Peyer's patch (tissue), 4 donors: ENCODE data around the gene VENTX. TPM values are rescaled to one million over a fixed set of nuclear protein-coding genes. Genes with fewer than 3 reads are reported as not detected.

ENCODE experiments used
- DNase-seq, 3 donors: peaks; one replicate each; pipeline ENCODE4 v3.0.0-alpha.2; 2017 to 2019
- H3K27ac ChIP-seq, 4 donors: fragments of 200-600 bp; sonication (generic); one replicate each; pipeline ENCODE4 v1.5.1; 2016 to 2019
- H3K27me3 ChIP-seq, 2 donors: fragments of 200-600 bp; sonication (generic); one replicate each; pipeline ENCODE4 v1.5.1; 2019
- H3K36me3 ChIP-seq, 3 donors: fragments of 200-600 bp; sonication (generic); one replicate each; pipeline ENCODE4 v1.5.1; 2016 to 2019
- H3K4me1 ChIP-seq, 4 donors: fragments of 200-600 bp; sonication (generic); one replicate each; pipeline ENCODE4 v1.5.1; 2016 to 2019
- H3K4me3 ChIP-seq, 4 donors: fragments of 200-600 bp; sonication (generic); 1 replicate in 3 of 4; 2 replicates in 1 of 4; pipeline ENCODE4 v1.5.1; 2016 to 2019; ENCODE audit warnings: mild to moderate bottlenecking in 1 of 4
- H3K9me3 ChIP-seq, 4 donors: fragments of 200-600 bp; sonication (generic); one replicate each; pipeline ENCODE4 v1.5.1; 2016 to 2019; ENCODE audit warnings: mild to moderate bottlenecking in 1 of 4
- CTCF ChIP-seq, 6 experiments: fragments of 450-650 bp in 4 of 6; fragments of 200-600 bp in 2 of 6; sonication (generic) in 1 of 6; IDR thresholded peaks; one replicate each; pipeline ENCODE4 v1.5.1; 2017 to 2019; ENCODE audit warnings: antibody characterized with exemption in 6 of 6, mild to moderate bottlenecking in 3 of 6, moderate library complexity in 1 of 6
- POLR2A ChIP-seq, 2 donors: fragments of 450-650 bp; IDR thresholded peaks; one replicate each; pipeline ENCODE4 v1.5.1; 2017; ENCODE audit warnings: antibody characterized with exemption in 2 of 2, mild to moderate bottlenecking in 2 of 2, moderate library complexity in 2 of 2
- total RNA-seq, 4 donors: library from RNA; depleted of rRNA; stranded (reverse); fragments of >200 nt; gene quantifications; one replicate each; pipeline ENCODE4 v1.1.0, GENCODE V29; 2016

The VENTX gene
- total RNA-seq, 4 donors from 2014 or later = 0.54 TPM; not detected in 3

GRCh38 chr10:133211141-133211830 lies 26.4 kb upstream of the VENTX start:
- H3K4me3 ChIP-seq = no peak overlapping the region
- no peaks in the 10 kb centered on the region for H3K36me3 ChIP-seq
- no peaks in the 10 kb centered on the region for H3K9me3 ChIP-seq
- no peak for DNase-seq
- no peak for TF ChIP-seq CTCF (IDR thresholded peaks at IDR 0.05)
- TF ChIP-seq POLR2A (IDR thresholded peaks at IDR 0.05) = no peak
- H3K27me3 ChIP-seq = no peaks in the 10 kb centered on the region
- H3K4me1 ChIP-seq = no peaks in the 10 kb centered on the region
- no peak overlapping the region for H3K27ac ChIP-seq

GRCh38 chr10:133211959-133212852 lies 25.4 kb upstream of the VENTX start:
- Histone ChIP-seq H3K4me1 (no peaks in the 10 kb centered on the region), H3K9me3 (no peaks in the 10 kb centered on the region), H3K27ac (no peak overlapping the region), H3K27me3 (no peaks in the 10 kb centered on the region), H3K4me3 (no peak overlapping the region), H3K36me3 (no peaks in the 10 kb centered on the region)
- DNase-seq = no peak
- TF ChIP-seq CTCF (IDR thresholded peaks at IDR 0.05) (no peak), POLR2A (IDR thresholded peaks at IDR 0.05) (no peak)

- no peak overlapping the region for H3K27ac ChIP-seq
- H3K9me3 ChIP-seq = no peaks in the 10 kb centered on the region
- DNase-seq = no peak
- no peak for TF ChIP-seq CTCF (IDR thresholded peaks at IDR 0.05)
- TF ChIP-seq POLR2A (IDR thresholded peaks at IDR 0.05) = no peak
- no peak overlapping the region for H3K4me3 ChIP-seq
- H3K36me3 ChIP-seq = no peaks in the 10 kb centered on the region
- H3K4me1 ChIP-seq = no peaks in the 10 kb centered on the region
- H3K27me3 ChIP-seq = no peaks in the 10 kb centered on the region
Observed at GRCh38 chr10:133212853-133213494, 24.7 kb upstream of the VENTX start.

- H3K27me3 ChIP-seq = no peaks in the 10 kb centered on the region
- no peak for DNase-seq
- no peaks in the 10 kb centered on the region for H3K4me1 ChIP-seq
- no peak overlapping the region for H3K27ac ChIP-seq
- TF ChIP-seq POLR2A (IDR thresholded peaks at IDR 0.05) (no peak), CTCF (IDR thresholded peaks at IDR 0.05) (no peak)
- H3K36me3 ChIP-seq = no peaks in the 10 kb centered on the region
- no peak overlapping the region for H3K4me3 ChIP-seq
- no peaks in the 10 kb centered on the region for H3K9me3 ChIP-seq
Observed at GRCh38 chr10:133213641-133214467, 23.8 kb upstream of the VENTX start.
